Measurements from ENCODE around the gene CYP2W1. TPM values are rescaled to one million over a fixed set of nuclear protein-coding genes. Genes with fewer than 3 reads are reported as not detected.
"Not testable (repeated sequence)": the region's sequence is repeated elsewhere in the genome, so short reads cannot be mapped to it uniquely, and the experiment has no call there.

CYP2W1 gene
- polyA plus RNA-seq, 12 donors: 0.19 to 134 (median 0.64) TPM; not detected in 1

- no peak for DNase-seq
These were observed 33.7 kb upstream of the CYP2W1 start for GRCh38 chr7:949021-949934.

- no peak for DNase-seq
These were observed 31.0 kb upstream of the CYP2W1 start for GRCh38 chr7:951881-952547.

GRCh38 chr7:952548-953441, 30.2 kb upstream of the CYP2W1 start:
- no peak for DNase-seq

DNA sequence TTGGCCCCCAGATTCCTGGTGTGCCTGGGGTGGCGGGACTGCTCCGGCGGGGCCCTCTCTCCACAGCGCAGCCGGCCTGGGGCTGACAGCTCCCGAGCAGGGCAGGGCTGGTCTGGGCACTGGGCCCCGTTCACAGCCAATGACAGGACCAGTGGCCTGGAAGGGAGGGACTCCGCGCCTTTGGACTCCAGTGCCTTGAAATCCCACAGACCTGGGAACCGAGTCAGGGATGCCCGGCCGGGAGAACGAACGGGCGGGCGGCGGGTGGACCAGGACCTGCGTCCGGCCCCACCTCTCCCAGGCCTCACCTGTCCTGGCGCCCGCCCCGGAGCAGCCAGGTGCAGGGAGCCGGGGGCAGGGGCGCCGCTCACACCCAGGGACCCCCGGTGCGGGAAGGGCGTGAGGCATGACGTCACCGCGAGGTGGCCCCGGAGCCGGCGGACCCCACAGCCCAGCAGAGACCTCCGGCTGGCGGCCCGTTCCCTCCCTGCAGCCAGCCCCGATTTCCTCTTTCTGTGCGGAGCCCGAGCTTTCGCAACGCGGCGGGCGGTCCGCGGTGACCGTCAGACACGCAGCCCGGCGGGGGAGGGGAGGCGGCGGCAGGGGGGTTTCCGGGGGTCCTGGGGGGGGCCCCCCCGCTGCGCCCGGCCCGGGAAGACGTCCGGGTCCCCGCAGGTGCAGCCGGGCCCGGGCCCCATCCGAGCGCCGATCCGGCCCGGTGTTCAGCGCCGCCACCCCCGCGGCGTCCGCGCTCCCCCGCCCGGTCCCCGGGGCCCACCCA, 29.2 kb upstream of the CYP2W1 start:
- no peak for DNase-seq

DNA sequence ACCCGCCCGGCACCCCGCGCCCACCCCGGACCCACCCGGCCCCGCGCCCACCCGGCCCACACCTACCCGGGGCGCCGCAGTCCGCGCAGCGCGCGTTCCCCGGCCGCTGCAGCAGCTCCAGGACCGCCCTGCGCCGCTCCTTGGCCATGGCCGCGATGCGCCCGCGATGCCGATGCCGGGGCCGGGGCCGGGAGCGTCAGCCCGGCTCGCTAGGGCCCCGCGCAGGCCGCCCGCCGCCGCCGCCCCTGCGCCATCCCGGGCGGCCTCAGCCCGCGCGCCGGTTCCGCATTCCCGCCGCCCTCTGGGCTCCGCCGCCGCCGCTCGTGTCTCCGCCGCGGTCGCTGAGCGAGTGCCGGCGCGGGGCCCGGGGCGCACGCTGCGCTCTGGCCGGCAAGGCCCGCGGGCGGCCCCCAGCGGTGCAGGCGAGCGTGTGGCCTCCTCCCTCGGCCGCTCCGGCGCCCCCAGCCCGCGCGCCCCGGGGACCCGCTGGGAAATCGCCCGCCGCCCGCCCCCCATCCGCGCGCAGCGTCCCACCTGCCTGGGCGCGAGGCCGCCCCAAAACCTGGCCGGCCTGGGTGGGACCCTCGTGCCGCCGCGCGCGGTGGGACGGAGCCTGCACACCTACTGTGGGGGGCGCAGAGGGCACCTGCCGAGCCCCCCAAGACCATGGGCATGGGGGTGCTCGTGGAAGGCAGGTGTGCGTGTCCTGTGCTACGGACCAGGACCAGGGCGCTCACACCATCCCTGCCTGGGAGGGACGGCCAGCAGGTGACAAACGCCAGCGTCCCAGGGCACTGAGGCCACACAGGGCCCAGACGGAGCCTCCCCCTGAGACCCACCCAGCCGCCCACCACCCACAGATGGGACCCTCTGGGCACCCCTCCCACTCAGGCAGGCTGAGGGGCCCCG, 28.4 kb upstream of the CYP2W1 start, which contains the start of gene ADAP1:
Gene ADAP1, minus strand, starts transcription at position 351 of the 909 bp plus-strand sequence. Its CDS starts 203 bp downstream, at position 148.
- no peak for DNase-seq

- DNase-seq: no peak
These were observed 26.9 kb upstream of the CYP2W1 start for GRCh38 chr7:956031-956430.

- no peak for DNase-seq
These were observed 25.4 kb upstream of the CYP2W1 start for GRCh38 chr7:957418-958220.

- DNase-seq: no peak
These were observed 24.5 kb upstream of the CYP2W1 start for GRCh38 chr7:958221-959200.

DNA sequence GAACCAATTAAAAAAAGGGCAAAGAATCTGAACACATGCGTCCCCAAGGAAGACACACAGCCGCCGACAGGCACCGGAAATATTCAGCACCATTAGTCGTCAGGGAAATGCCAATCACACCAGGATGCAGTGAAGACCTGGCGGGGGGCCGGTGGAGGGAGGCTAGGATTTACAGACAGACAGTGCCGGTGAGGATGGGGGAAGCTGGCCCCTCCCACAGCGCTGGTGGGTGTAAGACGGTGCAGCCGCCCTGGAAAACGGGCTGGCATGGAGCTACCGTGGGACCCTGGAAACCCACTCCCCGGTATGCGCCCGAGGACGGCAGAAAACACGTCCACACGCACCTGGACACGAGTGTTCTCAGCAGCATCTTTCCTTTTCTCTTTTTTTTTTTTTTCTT, 23.7 kb upstream of the CYP2W1 start:
- no peak for DNase-seq

GRCh38 chr7:959740-960139, 23.2 kb upstream of the CYP2W1 start:
- not testable (repeated sequence) for DNase-seq

- no peak for DNase-seq
These were observed 22.6 kb upstream of the CYP2W1 start for GRCh38 chr7:960269-960871.

DNA sequence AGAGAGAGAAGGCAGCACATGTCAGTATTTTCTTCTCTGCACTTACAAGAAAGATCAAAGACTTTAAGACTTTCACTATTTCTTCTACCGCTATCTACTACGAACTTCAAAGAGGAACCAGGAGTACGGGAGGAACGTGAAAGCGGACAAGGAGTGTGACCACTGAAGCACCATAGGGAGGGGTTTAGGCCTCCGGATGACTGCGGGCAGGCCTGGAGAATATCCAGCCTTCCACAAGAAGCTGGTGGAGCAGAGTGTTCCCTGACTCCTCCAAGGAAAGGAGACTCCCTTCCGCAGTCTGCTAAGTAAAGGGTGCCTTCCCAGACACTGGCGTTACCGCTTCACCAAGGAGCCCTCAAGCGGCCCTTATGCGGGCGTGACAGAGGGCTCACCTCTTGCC, 22.0 kb upstream of the CYP2W1 start:
- DNase-seq: not testable (repeated sequence)

- no peak for DNase-seq
These were observed 21.2 kb upstream of the CYP2W1 start for GRCh38 chr7:961546-962400.

GRCh38 chr7:962401-963081, 20.4 kb upstream of the CYP2W1 start:
- no peak for DNase-seq

GRCh38 chr7:963236-964078, 19.5 kb upstream of the CYP2W1 start:
- no peak for DNase-seq
